Stimulated activated CD4-positive, alpha-beta T cell treated with anti-CD3 and anti-CD28 coated beads, Interleukin-1b, Interleukin-23, amount 100 ng/mL, for 1 hour (primary cell): Measurements from ENCODE around the gene AFG3L2.
A peak's percentile ranks its signal among the peaks of the same experiment; 100 is the strongest.
"Not testable (repeated sequence)": the region's sequence is repeated elsewhere in the genome, so short reads cannot be mapped to it uniquely, and the experiment has no call there.

Experiments used
- DNase-seq, 2 donors: peaks; one replicate each; pipeline ENCODE4 v3.0.0-alpha.2; 2020; ENCODE audit warnings: low read depth in 2 of 2

AFG3L2 gene

DNA sequence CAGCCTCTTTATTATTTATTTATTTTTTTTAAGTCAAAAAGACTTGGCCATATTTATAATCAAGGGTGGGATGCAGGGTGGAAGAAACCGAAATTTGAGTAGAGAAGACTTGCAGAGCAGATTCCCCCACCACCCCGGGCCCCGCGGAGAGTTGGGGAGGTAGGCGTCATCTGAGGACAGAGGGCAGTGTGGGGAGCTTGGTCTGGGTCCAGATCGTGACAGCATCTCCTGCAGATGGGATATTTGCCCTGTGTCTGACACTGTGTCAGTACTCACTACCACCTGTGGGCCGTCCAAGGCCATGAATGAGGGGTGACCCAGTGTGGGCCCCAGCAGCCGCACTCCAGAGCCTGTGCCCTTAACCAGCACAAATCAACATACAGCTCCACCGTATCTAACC, 20.2 kb upstream of the AFG3L2 start:
- DNase-seq: no peak

DNA sequence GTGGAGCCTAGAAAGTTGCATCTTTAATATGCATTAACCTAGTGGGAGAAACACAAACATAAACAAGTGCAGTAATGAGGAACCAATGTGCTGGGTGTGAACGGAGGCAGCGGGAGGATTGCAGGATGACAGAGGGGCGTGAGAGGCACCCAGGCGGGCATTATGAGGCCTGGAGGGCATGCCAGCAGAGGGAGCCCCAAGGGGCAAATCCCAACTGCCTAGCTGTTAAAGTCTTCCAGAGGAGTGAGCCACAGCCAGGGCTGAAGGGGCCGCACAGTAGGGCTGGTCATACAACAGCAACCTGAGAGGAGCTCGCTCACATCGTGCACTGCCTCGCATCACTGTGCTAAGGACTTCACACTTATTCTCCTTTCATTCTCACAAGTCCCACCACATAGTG, 17.4 kb upstream of the AFG3L2 start:
- no peak for DNase-seq

DNA sequence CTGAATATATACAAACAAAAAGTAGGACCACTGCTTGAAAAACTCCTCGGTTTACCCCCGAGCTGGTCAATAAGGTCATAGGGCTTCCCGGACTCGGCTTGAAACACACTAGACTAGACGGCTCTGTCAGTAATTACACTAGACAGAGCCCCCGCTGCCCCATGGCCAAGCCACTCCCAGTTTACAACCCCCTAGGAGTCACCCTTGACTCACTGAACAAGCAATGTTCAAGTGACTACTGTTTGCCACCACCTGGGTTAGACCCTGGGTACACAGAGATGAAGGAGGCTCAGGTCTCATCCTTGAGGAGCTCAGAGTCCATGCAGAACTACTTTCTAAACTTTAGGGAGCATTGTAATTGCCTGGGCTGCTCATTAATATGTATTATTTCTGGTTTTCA, 17.0 kb upstream of the AFG3L2 start:
- DNase-seq: no peak

DNA sequence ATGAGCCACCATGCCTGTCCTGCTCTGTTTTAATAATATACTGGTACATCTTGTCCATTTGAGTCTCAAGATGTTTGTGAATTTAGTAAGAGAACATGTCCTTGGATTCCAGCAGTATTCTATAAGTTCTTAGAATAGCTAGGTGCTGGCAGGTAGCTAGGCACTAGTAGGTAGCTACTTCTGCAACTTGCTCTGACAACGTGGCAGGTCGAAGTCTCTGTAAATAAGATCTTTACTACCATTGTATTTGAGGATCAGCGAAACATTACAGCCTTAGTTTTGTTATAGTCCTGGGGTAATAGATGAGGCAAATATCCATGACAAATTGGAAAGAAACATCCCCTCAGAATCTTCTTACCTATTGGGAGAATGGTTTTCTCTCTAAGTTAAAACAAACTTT, 16.5 kb upstream of the AFG3L2 start:
- DNase-seq: no peak

DNA sequence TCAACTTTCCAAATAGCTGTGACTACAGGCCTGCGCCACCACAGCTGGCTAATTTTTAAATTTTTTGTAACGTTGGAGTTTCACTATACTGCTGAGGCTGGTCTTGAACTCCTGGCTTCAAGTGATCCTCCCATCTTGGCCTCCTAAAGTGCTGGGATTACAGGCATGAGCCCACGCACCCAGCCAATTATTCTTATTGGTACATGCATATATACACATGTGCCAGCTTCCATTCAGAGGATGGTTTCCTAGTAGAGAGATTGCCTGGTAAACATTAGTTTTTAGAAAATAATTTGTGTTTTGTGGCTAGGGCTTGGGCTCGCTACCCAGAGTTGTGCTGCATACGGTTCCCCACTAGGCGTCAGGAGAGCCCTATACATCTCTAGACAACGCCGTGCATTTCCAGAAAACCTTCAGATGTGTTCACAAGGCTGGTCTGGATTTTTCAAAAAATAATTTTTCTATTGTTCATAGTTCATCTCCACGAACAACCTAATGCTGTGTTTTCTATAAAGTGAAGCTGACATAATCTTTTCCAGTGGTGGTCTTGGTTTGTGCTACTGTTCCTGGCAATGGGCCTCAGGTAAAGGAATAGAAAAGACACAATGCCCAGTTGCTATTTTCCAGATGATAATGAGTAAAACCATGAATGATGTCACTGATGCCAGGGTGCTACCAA, 14.6 kb upstream of the AFG3L2 start:
- DNase-seq: no peak

DNA sequence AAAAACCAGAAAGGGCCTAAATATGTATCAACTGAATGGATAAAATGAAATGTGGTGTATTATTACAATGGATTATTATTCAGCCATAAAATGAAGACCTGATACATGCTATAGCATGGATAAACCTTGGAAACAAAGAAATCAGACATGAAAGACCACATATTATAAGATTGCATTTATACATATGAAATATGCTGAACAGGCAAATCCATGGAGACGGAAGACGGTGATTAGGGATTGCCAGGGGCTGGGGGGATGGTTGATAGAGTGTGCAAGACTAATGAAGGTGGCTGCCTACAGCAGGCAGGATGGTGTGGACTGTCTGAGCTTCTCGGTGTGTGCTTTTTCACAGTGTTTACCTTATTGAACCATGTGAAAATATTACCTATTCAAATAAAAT, 11.4 kb upstream of the AFG3L2 start:
- DNase-seq: no peak

DNA sequence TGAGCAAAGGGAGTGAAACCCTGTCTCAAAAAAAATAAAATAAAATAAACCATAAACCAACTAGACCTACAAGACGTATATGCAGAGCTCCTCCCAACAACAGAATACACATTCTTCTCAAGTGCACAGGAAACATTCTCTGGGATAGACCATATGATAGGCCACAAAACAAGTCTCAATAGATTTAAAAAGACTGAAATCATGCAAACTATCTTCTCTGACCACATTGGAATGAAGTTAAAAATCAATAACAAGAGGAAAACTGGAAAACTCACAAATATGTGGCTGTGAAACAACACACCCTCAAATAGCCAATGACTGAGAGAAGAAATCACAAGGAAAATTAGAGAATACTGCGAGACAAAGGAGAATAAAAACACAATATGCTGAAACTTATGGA, 7.2 kb upstream of the AFG3L2 start:
- DNase-seq: no peak

DNA sequence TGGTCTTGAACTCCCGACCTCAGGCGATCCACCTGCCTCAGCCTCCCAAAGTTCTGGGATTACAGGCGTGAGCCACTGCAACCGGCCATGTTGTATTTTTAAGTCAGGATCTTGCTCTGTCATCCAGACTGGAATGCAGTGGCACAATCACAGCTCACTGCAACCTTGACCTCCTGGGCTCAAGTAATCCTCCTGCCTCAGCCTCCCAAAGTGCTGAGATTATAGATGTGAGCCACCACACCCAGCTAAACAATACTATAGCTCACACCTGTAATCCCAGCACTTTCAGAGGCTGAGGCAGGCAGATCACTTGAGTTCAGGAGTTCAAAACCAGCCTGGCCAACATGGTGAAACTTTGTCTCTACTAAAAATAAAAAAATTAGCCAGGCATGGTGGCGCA, 6.7 kb upstream of the AFG3L2 start:
- DNase-seq: not testable (repeated sequence)

DNA sequence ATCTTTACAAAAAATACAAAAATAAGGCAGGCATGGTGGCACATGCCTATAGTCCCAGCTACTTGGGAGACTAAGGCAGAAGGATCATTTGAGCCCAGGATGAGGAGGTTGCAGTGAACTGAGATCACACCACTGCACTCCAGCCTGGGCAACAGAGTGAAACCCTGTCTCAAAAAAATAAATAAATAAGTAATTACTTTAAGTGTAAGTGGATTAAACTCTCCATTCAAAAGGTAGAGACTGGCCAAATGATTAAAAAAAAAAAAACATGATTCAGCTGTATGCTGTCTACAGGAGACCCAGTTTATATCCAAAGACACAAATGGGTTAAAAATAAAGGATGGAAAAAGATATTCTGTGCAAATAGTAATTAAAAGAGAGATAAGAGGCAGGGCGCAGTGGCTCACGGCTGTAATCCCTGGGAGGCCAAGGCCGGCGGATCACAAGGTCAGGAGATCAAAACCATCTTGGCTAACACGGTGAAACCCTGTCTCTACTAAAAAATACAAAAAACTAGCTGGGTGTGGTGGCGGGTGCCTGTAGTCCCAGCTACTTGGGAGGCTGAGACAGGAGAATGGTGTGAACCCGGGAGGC, 5.3 kb upstream of the AFG3L2 start:
- DNase-seq: not testable (repeated sequence)

DNA sequence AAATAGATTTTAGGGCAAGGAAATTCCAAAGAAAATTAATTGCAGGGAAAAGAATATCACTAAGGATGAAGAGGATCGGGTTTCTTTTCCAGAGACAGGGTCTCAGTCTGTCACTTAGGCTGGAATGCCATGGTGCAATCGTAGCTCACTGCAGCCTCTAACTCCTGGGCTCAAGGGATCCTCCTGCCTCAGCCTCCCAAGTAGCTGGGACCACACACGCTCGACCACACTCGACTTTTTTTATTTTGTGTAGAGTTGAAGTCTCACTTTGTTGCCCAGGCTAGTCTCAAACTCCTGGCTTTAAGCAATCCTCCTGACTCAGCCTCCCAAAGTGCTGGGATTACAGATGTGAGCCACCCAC, 1.2 kb upstream of the AFG3L2 start:
- not testable (repeated sequence) for DNase-seq

DNA sequence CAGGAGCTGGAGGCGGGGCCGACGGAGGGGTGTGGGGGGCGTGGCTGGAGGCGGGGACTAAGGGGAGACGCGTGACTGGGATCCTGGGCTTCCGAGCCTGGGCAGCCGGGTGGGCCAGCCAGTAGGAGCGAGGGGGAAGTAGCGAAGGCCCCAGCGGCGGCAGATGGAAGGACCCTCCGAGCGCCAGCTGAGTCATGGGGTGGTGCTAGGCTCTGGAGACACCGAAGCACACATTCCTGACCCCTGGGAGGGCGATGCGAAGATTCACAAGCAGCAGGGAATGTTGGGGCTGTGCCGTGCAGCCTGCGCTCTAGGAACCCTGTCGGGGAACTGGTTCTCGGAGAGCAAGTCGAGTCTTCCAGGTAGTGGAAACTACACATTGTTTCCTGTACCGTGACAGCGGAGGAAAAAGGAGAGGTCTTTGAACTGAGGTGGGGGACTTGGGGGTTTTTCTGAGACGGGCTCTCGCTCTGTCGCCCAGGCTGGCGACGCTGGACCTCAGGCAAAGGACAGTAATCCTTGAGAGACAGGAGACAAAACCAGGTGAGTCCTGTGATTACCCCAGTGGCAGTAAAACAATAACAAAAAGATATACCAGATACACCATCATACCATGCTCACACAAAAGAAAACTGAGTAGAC, 650 bp upstream of the AFG3L2 start:
- DNase-seq: no peak

DNA sequence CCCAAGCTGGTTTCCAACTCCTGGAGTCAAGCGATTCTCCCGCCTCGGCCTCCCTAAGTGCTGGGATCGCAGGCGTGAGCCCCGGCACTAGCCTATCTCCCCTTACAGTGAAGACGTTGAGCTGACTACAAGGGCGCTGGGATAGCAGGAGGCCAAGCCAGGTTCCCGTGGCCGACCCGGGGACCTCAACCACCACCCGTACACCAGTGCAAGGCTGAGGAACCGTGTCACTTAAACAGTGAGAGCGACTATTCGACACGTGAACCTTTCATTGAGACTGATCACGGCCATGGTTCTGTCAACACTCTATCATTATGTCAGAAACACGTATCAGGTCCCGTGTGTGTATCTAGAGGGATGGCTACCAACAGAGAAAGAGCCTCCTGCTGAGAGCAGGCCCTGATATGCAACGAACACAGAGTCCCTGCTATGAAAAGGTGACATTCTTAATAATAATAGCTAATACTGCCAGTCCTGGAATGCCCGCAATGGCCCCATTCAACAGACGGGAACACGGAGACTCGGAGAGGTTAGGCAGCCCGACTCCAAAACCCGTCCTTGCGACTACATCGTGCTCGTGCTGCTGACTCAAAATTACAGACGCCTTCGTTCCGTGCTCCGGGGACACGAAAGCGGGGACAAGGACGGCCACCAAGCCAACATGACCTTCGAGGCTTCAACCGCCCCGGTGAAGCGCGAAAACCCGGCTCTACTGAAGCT, 833 bp downstream of the AFG3L2 start:
- peak in 1 of 2 donors; percentile 4 for DNase-seq

DNA sequence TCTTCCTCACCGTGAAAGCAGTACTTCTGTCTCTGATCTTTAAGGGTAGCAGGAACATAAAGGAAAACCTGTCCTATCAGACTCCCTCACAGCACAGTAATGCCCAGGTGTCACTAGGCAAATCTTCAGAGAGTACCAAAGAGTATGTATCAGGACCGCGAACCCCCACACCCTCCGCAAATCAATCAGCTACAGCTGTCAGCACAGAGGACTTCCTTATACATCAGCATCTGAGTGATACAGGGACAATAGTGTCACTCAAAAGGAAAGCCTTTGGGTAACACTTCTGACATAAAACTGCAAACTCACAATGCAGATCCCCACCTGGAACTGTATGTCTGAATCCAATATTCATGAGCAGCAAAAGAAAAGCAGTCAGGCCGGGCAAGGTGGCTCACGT, 2.6 kb downstream of the AFG3L2 start:
- no peak for DNase-seq

DNA sequence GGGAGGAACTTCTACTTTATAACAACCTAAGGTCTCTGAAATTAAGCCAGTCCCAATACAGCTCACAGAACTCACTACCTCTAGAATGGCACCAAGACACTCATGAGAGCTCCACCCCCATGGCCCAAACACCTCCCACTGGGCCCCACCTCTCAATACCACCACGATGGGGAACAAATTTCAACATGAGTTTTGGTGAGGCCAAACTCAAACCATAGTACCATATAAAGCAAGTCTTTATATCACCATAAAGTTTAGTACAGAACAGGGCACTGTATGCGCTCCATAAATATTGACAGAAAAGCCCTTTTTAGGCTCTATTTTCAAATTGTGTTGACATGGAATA, 3.3 kb downstream of the AFG3L2 start:
- DNase-seq: no peak

DNA sequence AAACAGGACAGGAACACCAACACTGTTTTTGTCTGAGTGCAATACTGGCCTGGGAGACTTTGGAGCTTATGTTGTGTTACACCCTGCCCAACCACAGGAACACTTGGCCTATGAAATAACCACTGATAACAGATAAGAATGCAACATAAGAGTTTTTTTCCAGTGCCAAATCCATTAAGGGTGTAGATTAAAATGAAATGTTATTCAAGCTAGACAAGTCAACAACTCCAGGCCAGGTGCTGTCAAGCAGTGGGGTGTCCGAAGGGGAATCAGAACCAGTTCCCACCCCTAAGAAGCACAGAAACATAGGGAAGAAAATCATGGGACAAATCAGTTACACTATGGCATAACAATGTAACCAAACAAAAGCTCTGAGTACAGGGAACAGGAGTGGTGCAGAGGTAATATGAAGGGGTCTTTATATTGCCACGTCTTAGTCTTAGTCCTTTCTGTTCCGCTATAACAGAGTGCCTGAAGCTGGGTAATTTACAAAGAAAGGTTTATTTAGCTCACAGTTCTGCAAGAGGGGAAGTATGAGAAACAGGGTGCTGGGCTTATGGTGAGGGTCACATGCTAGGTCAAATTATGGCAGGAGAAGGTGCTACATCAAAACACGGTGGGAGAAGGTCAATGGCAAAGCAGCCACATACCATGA, 3.8 kb downstream of the AFG3L2 start:
- DNase-seq: no peak

DNA sequence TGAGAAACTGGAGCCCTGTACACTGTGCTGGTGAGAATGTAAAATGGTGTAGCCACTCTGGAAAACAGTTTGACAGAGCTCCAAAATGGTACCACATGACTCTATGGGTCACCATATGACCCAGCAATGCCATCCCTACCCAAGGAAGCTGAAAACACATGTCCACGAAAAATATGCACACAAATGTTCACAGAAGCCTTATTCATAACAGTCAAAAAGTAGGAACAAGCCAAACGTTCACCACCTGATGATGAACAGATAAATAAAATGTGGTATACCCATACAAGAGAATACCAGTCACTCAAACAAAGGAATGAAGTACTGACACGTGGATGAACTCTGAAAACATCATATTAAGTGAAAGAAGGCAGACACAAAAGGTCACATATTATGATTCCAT, 4.6 kb downstream of the AFG3L2 start:
- DNase-seq: no peak

DNA sequence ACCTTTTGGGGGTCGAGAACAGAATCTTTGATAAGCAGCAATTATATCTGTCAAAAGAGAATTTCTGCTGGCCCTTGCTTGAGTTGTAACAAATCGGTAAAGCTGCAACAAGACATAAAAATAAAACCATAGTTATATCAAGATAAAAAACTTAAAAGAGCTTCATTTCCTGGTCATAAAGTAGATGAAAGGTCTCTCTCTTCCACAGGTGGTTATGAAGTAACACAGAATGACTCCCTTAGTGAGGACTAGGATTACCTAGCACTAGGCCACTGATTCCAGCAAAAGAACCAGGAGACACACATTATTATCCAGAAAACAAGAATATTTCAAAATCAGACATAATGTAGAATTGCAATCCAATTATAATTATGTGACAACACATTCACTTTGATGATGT, 5.4 kb downstream of the AFG3L2 start:
- no peak for DNase-seq

DNA sequence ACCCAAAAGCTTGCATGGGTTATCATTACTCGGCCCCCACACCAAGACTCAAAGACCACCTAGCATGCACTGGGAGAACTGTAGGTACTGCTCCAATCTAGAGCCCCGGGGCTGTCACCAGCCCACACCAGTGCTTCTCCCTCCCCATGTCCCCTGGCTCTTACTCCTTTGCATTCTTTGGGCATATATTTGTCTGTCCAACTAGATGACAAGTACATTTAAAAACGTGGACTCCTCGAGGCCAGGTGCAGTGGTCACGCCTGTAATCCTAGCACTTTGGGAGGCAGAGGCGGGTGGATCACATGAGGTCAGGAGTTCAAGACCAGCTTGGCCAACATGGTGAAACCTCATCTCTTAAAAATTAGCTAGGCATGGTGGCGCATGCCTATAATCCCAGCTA, 7.8 kb downstream of the AFG3L2 start:
- no peak for DNase-seq

DNA sequence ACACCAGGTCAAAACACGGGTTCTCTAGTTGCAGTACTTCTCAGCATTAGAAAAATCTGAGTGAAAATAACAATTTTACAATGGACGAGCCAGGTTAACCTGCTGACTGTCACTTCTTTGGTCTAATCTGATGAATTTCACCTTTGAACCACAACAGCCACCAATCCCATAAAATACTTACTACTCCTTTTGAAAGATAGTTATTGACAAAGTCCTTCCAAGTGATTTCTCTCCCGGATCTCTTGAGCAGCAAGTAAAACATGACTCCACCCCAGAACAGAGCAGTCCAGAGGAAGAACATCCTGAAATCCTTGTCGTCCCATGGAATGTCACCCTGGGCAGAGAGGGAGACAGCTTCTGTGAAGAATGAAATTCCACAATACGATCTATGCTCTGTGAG, 10.2 kb downstream of the AFG3L2 start:
- DNase-seq: no peak

DNA sequence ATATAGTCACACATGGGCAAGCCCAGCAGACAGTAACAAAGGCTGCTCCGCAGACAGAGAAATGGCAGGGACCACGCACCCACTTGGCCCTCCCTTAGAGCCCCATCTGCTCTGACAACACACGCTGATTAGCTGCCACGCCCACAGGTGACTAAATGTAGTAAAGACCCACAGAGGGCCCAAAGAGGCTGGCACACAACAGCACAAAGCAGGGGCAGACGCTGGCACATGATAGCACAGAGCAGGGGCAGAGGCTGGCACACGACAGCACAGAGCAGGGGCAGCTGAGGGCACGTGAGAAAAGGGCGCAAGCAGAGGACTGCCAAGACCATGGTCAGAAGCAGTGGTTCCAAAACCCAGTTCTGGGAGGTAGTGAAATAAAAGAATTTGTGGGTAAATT, 10.6 kb downstream of the AFG3L2 start:
- DNase-seq: no peak

DNA sequence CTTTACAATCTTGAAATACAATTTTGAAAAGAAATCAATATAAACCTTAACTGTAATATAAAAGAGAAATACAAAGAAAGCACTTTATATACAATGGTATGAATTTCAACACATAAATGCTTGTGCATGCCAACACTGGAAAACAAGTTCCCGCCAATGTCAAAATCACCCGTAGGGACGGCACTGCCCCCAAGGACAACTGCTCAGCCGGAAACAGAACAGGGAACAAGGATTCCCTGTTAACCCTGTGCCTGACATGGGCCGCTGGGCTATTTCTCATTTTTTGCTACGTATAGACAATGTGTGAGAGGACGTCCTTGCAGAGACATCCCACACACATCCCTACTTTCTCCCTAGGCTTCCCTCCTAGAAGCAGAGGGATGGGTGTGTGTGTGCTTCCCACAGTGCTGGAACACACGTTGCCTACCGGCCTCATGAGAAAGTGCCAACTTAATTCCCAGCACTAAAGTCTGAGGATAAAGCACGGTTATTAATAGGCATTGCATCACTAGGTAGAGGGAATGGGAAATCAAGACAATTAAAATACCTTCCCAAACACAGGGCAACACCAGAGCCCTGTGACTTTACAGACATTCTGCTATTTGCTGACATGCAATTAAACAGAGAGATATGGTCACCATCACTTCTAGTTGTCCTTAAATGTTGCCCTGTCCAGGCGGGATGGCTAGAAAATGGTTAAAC, 14.4 kb downstream of the AFG3L2 start:
- DNase-seq: no peak
